Activated CD4-positive, alpha-beta T cell treated with anti-CD3 and anti-CD28 coated beads, Interleukin-2, amount 10 ng/mL, durations not matched to agents 7 days and 5 days (primary cell): Measurements from ENCODE around the gene GDF2. TPM values are rescaled to one million over a fixed set of nuclear protein-coding genes. Genes with fewer than 3 reads are reported as not detected.

ENCODE experiments used
- CTCF ChIA-PET: fragments of 350-600 bp; sonication (Branson Sonifier 250); formaldehyde crosslinking; loops from one replicate; lab custom pipeline; 2021; ENCODE audit warnings: antibody characterized with exemption; lab: Charles Lee
- POLR2A ChIA-PET: fragments of 350-600 bp; sonication (Branson Sonifier 250); formaldehyde crosslinking; loops from one replicate; lab custom pipeline; 2021; ENCODE audit warnings: antibody characterized with exemption; lab: Charles Lee
- DNase-seq: peaks from one replicate; pipeline ENCODE4 v3.0.0-alpha.2; 2020
- H3K27ac Mint-ChIP-seq: one replicate; pipeline ENCODE4 v1.8.0; 2021; ENCODE audit warnings: mild to moderate bottlenecking, moderate library complexity, mixed read lengths
- H3K27me3 Mint-ChIP-seq: one replicate; pipeline ENCODE4 v1.8.0; 2021; ENCODE audit warnings: mixed read lengths
- H3K36me3 Mint-ChIP-seq: one replicate; pipeline ENCODE4 v1.8.0; 2021; ENCODE audit warnings: low read depth, mixed read lengths
- H3K4me1 Mint-ChIP-seq: one replicate; pipeline ENCODE4 v1.8.0; 2021; ENCODE audit warnings: mixed read lengths
- H3K4me3 Mint-ChIP-seq: one replicate; pipeline ENCODE4 v1.8.0; 2021; ENCODE audit warnings: mild to moderate bottlenecking, moderate library complexity, mixed read lengths
- H3K9me3 Mint-ChIP-seq: one replicate; pipeline ENCODE4 v1.8.0; 2021; ENCODE audit warnings: mixed read lengths
- total RNA-seq, 2 experiments: library from RNA; stranded (reverse); gene quantifications; one replicate each; pipeline ENCODE4 v1.2.3, GENCODE V29; 2021

The GDF2 gene
- total RNA-seq, 2 experiments from 2014 or later: not detected

- H3K27me3 Mint-ChIP-seq: no peaks in the 10 kb centered on the region
Measured at GRCh38 chr10:47354900-47355299, 32.6 kb downstream of the GDF2 start.

GRCh38 chr10:47356708-47357107, 34.5 kb downstream of the GDF2 start:
- Mint-ChIP-seq H3K36me3 (no peaks in the 10 kb centered on the region), H3K4me3 (no peak overlapping the region), H3K9me3 (no peaks in the 10 kb centered on the region), H3K27me3 (no peaks in the 10 kb centered on the region), H3K4me1 (no peaks in the 10 kb centered on the region), H3K27ac (no peak overlapping the region)
- DNase-seq: no peak
- ChIA-PET POLR2A (no interaction called here), CTCF (no interaction called here)

More at GRCh38 chr10:47354900-47355299, 32.6 kb downstream of the GDF2 start:
- Mint-ChIP-seq H3K9me3 (no peaks in the 10 kb centered on the region), H3K27ac (no peak overlapping the region), H3K36me3 (no peaks in the 10 kb centered on the region), H3K4me3 (no peak overlapping the region), H3K4me1 (no peaks in the 10 kb centered on the region)
- DNase-seq: no peak
- ChIA-PET POLR2A (no interaction called here), CTCF (no interaction called here)

- H3K4me1 Mint-ChIP-seq: no peaks in the 10 kb centered on the region
- H3K4me3 Mint-ChIP-seq: no peak overlapping the region
- POLR2A ChIA-PET: no interaction called here
- no peak overlapping the region for H3K27ac Mint-ChIP-seq
- CTCF ChIA-PET: no interaction called here
- no peaks in the 10 kb centered on the region for H3K9me3 Mint-ChIP-seq
- H3K36me3 Mint-ChIP-seq: no peaks in the 10 kb centered on the region
- no peaks in the 10 kb centered on the region for H3K27me3 Mint-ChIP-seq
- no peak for DNase-seq
Measured at GRCh38 chr10:47357131-47357582, 34.9 kb downstream of the GDF2 start.

- CTCF ChIA-PET: no interaction called here
- Mint-ChIP-seq H3K4me3 (no peak overlapping the region), H3K27me3 (no peaks in the 10 kb centered on the region), H3K36me3 (no peaks in the 10 kb centered on the region), H3K9me3 (no peaks in the 10 kb centered on the region), H3K4me1 (no peaks in the 10 kb centered on the region), H3K27ac (no peak overlapping the region)
- no peak for DNase-seq
- POLR2A ChIA-PET: no interaction called here
Measured at GRCh38 chr10:47357911-47358310, 35.7 kb downstream of the GDF2 start.

- CTCF ChIA-PET: no interaction called here
- Mint-ChIP-seq H3K27ac (no peak overlapping the region), H3K4me1 (no peaks in the 10 kb centered on the region), H3K9me3 (no peaks in the 10 kb centered on the region), H3K27me3 (no peaks in the 10 kb centered on the region), H3K36me3 (no peaks in the 10 kb centered on the region), H3K4me3 (no peak overlapping the region)
- no peak for DNase-seq
- POLR2A ChIA-PET: no interaction called here
Measured at GRCh38 chr10:47358457-47358856, 36.2 kb downstream of the GDF2 start.

GRCh38 chr10:47359101-47359500, 36.8 kb downstream of the GDF2 start:
- Mint-ChIP-seq H3K4me3 (no peak overlapping the region), H3K27me3 (no peaks in the 10 kb centered on the region), H3K9me3 (no peaks in the 10 kb centered on the region), H3K27ac (no peak overlapping the region), H3K4me1 (no peaks in the 10 kb centered on the region), H3K36me3 (no peaks in the 10 kb centered on the region)
- CTCF ChIA-PET: interaction anchor here (1.2 kb wide), 1 partner anchor 134 kb away, joined by 4 read pairs; no protein-coding TSS in a partner anchor
- POLR2A ChIA-PET: no interaction called here
- no peak for DNase-seq

GRCh38 chr10:47359626-47360418, 37.6 kb downstream of the GDF2 start:
- H3K27me3 Mint-ChIP-seq: no peaks in the 10 kb centered on the region
- ChIA-PET CTCF (interaction anchor here (0.6 to 1.2 kb wide), 2 partner anchors 135 to 249 kb away, joined by 4 read pairs; no protein-coding TSS in a partner anchor), POLR2A (no interaction called here)
- no peaks in the 10 kb centered on the region for H3K9me3 Mint-ChIP-seq
- no peak overlapping the region for H3K4me3 Mint-ChIP-seq
- no peak overlapping the region for H3K27ac Mint-ChIP-seq
- H3K4me1 Mint-ChIP-seq: no peaks in the 10 kb centered on the region
- H3K36me3 Mint-ChIP-seq: no peaks in the 10 kb centered on the region
- DNase-seq: no peak

GRCh38 chr10:47360419-47361040, 38.3 kb downstream of the GDF2 start:
- Mint-ChIP-seq H3K4me1 (no peaks in the 10 kb centered on the region), H3K36me3 (no peaks in the 10 kb centered on the region), H3K4me3 (no peak overlapping the region), H3K27ac (no peak overlapping the region), H3K9me3 (no peaks in the 10 kb centered on the region), H3K27me3 (no peaks in the 10 kb centered on the region)
- POLR2A ChIA-PET: no interaction called here
- DNase-seq: no peak
- CTCF ChIA-PET: interaction anchor here (0.6 kb wide), 1 partner anchor 249 kb away, joined by 4 read pairs; no protein-coding TSS in a partner anchor

- Mint-ChIP-seq H3K4me3 (no peak overlapping the region), H3K27ac (no peak overlapping the region), H3K27me3 (no peaks in the 10 kb centered on the region), H3K4me1 (no peaks in the 10 kb centered on the region), H3K9me3 (no peaks in the 10 kb centered on the region), H3K36me3 (no peaks in the 10 kb centered on the region)
- peak; percentile 33 for DNase-seq
- ChIA-PET CTCF (interaction anchor here (0.9 kb wide), 1 partner anchor 21 kb away, joined by 3 read pairs; no protein-coding TSS in a partner anchor), POLR2A (no interaction called here)
Measured at GRCh38 chr10:47361293-47361692, 39.0 kb downstream of the GDF2 start.

- Mint-ChIP-seq H3K27ac (no peak overlapping the region), H3K36me3 (no peaks in the 10 kb centered on the region), H3K27me3 (no peaks in the 10 kb centered on the region), H3K4me3 (no peak overlapping the region), H3K9me3 (no peaks in the 10 kb centered on the region), H3K4me1 (no peaks in the 10 kb centered on the region)
- DNase-seq: no peak
- ChIA-PET POLR2A (no interaction called here), CTCF (interaction anchor here (0.9 kb wide), 1 partner anchor 21 kb away, joined by 3 read pairs; no protein-coding TSS in a partner anchor)
Measured at GRCh38 chr10:47362199-47362598, 39.9 kb downstream of the GDF2 start.

GRCh38 chr10:47363781-47364180, 41.5 kb downstream of the GDF2 start:
- CTCF ChIA-PET: no interaction called here

GRCh38 chr10:47364366-47364765, 42.1 kb downstream of the GDF2 start:
- no peak overlapping the region for H3K4me3 Mint-ChIP-seq
- POLR2A ChIA-PET: no interaction called here
- CTCF ChIA-PET: no interaction called here
- H3K9me3 Mint-ChIP-seq: no peaks in the 10 kb centered on the region
- no peaks in the 10 kb centered on the region for H3K36me3 Mint-ChIP-seq
- H3K4me1 Mint-ChIP-seq: no peaks in the 10 kb centered on the region
- no peak overlapping the region for H3K27ac Mint-ChIP-seq
- H3K27me3 Mint-ChIP-seq: no peaks in the 10 kb centered on the region
- no peak for DNase-seq

More at GRCh38 chr10:47363781-47364180, 41.5 kb downstream of the GDF2 start:
- Mint-ChIP-seq H3K27ac (no peak overlapping the region), H3K9me3 (no peaks in the 10 kb centered on the region), H3K27me3 (no peaks in the 10 kb centered on the region), H3K36me3 (no peaks in the 10 kb centered on the region), H3K4me1 (no peaks in the 10 kb centered on the region), H3K4me3 (no peak overlapping the region)
- POLR2A ChIA-PET: no interaction called here
- no peak for DNase-seq

- Mint-ChIP-seq H3K9me3 (no peaks in the 10 kb centered on the region), H3K4me1 (no peaks in the 10 kb centered on the region), H3K4me3 (no peak overlapping the region), H3K27me3 (no peaks in the 10 kb centered on the region), H3K27ac (no peak overlapping the region), H3K36me3 (no peaks in the 10 kb centered on the region)
- CTCF ChIA-PET: no interaction called here
- POLR2A ChIA-PET: no interaction called here
- no peak for DNase-seq
Measured at GRCh38 chr10:47364911-47365310, 42.7 kb downstream of the GDF2 start.
